GM12875 (cell line): ENCODE results near the gene NUP62.

Source experiments
- H3K4me3 ChIP-seq: one replicate; pipeline ENCODE4 v1.5.1; 2011; ENCODE audit warnings: low read depth, low read length, control low read depth
- TF ChIP-seq, protein P1 (sequence below): IDR thresholded peaks from 2 replicates; pipeline ENCODE4 v1.5.1; 2011; ENCODE audit warnings: low read depth, mild to moderate bottlenecking, control low read depth, inconsistent platforms, low read length, moderate library complexity, borderline replicate concordance; ENCODE audit not compliant: insufficient read depth

The NUP62 gene

DNA sequence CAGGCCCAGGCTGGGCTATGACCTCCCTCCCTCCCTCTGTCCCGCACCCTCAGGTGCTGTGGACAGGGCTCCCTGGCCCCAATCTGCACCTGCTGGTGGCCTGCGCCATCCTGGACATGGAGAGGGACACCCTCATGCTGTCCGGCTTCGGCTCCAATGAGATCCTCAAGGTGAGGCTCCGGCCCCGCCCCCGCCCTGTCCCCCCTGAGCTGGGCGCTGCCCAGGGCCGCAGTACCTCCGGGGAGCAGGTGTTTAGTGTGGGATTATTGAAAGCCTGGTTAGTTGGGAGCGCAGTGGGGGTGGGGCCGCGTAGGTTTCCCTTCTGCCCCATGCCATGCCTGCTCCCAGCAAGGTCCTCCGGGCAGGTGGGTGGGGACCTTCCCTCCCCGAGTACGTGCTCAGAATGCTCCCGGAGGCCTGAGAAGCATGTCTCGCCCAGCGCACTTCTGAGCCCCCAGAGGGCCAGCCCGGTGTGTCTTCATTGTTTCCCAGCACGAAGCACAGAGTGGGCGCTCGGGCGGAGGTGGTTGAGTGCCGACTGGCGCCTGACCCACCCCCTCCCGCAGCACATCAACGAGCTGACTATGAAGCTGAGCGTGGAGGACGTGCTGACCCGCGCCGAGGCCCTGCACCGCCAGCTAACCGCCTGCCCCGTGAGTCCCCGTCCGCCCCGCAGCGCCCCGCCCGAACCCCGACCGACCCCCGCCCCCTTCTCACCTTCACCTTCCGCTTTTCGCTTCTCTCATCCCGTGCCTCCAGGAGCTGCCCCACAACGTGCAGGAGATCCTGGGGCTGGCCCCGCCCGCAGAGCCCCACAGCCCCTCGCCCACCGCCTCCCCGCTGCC is 41.4 kb downstream of the NUP62 start:
- H3K4me3 ChIP-seq: no peak overlapping the region
- TF ChIP-seq, protein P1, sequence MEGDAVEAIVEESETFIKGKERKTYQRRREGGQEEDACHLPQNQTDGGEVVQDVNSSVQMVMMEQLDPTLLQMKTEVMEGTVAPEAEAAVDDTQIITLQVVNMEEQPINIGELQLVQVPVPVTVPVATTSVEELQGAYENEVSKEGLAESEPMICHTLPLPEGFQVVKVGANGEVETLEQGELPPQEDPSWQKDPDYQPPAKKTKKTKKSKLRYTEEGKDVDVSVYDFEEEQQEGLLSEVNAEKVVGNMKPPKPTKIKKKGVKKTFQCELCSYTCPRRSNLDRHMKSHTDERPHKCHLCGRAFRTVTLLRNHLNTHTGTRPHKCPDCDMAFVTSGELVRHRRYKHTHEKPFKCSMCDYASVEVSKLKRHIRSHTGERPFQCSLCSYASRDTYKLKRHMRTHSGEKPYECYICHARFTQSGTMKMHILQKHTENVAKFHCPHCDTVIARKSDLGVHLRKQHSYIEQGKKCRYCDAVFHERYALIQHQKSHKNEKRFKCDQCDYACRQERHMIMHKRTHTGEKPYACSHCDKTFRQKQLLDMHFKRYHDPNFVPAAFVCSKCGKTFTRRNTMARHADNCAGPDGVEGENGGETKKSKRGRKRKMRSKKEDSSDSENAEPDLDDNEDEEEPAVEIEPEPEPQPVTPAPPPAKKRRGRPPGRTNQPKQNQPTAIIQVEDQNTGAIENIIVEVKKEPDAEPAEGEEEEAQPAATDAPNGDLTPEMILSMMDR: no peak

DNA sequence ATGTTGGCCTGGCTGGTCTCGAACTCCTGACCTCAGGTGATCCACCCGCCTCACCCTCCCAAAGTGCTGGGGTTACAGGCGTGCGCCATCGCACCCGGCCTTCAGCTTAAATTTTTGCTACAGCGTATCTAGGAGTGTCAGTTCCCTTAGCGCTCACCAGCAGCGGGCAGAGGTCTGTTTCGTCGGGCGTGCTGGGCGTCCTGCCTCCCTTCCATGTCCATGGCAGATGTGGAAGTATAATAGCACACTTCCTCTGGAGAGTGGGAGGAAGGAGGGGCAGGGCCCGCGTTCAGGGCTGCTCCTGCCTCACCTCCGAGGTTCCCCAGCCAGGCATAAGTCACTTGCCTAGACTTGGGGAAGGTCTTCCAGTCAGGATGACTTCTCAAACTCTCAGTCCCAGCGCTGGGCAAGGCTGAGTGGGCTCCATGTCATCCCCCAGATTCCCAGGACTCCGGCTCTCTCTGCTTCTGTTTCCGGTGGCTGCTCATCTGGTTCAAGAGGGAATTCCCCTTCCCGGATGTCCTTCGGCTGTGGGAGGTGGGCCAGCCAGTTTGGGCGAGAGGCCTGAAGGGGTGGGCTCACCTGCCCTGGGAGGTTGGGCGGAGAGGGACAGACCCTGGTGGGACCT is 42.2 kb downstream of the NUP62 start:
- TF ChIP-seq, protein P1: no peak
- no peak overlapping the region for H3K4me3 ChIP-seq

DNA sequence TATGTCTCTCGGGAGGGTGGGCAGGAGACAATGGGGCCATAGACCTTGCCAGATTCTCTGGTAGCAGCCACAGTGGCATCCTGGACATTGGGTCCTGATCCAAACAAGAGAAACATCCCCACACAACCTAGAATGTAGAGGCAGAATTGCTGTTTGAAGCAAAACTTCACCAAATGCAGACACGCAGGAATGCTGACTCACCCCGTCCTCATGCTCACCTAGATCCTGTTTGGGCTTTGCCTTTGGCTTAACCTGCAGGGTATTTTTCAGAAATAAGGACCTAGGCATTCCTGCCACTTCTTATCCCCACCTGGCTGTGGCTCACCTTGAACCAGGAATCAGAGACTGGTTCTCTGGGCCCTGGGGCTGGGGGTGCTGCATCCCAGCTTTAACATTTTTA is 44.5 kb downstream of the NUP62 start:
- H3K4me3 ChIP-seq: no peak overlapping the region
- TF ChIP-seq, protein P1: no peak

DNA sequence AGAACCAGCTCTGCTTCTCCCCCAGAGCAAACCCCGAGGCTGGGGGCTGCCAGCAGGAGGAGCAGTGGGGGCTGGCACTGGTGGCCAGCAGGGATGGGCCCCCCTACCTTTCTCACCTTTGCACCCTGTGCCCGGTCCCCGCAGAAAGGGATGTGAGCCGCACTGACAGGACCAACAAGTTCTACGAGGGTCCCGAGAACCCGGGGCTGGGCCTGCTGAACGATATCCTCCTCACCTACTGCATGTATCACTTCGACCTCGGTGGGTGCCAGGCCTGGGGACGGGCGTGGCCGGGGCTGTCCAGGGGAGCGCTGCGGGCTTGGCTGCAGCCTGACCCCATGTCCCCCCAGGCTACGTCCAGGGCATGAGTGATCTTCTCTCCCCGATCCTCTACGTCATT is 45.2 kb downstream of the NUP62 start:
- H3K4me3 ChIP-seq: no peak overlapping the region
- TF ChIP-seq, protein P1: no peak

- TF ChIP-seq, protein P1: no peak
- no peak overlapping the region for H3K4me3 ChIP-seq
Observed at GRCh38 chr19:49883094-49883493, 46.2 kb downstream of the NUP62 start.

DNA sequence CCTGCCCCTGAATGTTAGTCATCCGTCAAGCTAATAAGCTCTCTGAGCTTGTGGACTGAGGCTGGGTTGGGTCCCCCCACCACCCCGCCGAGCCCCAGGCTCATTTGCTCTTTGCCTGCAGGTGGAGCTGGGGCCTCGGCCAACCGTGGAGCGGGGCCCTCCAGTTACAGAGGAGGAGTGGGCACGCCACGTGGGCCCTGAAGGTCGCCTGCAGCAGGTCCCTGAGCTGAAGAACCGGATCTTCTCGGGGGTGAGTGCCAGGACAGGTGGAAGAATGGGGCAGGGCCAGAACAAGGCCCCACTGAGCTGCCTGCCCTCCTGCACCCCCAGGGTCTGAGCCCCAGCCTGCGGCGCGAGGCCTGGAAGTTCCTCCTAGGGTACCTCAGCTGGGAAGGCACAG is 46.7 kb downstream of the NUP62 start:
- TF ChIP-seq, protein P1: no peak
- no peak overlapping the region for H3K4me3 ChIP-seq

DNA sequence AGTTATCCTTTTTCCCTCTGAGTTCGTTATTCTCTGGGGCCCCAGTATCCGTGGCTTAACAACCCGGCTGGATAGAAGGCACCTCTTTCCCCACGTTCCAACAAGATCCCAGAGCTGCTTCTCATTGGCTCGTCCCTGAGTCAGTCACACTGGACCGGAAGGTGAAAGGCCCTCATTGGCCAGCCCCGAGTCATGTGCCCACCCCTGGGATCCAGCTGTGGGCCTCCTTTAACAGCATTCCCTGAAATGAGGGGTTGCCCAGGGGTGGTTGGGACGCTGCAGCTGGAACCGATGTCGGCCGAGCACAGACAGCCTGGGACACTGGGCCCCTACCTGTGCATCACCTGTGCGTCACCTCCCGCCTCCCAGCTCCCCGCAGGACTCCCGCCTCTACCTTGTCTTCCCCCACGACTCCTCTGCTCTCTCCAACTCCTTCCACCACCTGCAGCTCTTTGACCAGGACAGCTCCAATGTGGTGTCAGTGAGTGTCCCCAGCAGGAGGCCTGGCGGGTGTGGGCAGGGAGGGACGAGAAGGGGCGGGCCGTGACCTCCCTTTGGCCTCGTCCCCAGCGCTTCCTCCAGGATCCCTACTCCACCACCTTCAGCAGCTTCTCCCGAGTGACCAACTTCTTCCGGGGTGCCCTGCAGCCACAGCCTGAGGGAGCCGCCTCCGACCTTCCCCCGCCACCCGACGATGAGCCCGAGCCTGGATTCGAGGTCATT is 47.5 kb downstream of the NUP62 start:
- TF ChIP-seq, protein P1: no peak
- no peak overlapping the region for H3K4me3 ChIP-seq
